Stimulated activated CD8-positive, alpha-beta memory T cell treated with anti-CD3 and anti-CD28 coated beads, Interleukin-7, amount 100 ng/mL, for 48 hours (primary cell): ENCODE measurements around the gene PSME4.

Experiments
- DNase-seq, 2 donors: peaks; one replicate each; pipeline ENCODE4 v3.0.0-alpha.2; 2020; ENCODE audit warnings: low read depth in 1 of 2; ENCODE audit errors: extremely low read depth in 1 of 2

Gene PSME4, protein sequence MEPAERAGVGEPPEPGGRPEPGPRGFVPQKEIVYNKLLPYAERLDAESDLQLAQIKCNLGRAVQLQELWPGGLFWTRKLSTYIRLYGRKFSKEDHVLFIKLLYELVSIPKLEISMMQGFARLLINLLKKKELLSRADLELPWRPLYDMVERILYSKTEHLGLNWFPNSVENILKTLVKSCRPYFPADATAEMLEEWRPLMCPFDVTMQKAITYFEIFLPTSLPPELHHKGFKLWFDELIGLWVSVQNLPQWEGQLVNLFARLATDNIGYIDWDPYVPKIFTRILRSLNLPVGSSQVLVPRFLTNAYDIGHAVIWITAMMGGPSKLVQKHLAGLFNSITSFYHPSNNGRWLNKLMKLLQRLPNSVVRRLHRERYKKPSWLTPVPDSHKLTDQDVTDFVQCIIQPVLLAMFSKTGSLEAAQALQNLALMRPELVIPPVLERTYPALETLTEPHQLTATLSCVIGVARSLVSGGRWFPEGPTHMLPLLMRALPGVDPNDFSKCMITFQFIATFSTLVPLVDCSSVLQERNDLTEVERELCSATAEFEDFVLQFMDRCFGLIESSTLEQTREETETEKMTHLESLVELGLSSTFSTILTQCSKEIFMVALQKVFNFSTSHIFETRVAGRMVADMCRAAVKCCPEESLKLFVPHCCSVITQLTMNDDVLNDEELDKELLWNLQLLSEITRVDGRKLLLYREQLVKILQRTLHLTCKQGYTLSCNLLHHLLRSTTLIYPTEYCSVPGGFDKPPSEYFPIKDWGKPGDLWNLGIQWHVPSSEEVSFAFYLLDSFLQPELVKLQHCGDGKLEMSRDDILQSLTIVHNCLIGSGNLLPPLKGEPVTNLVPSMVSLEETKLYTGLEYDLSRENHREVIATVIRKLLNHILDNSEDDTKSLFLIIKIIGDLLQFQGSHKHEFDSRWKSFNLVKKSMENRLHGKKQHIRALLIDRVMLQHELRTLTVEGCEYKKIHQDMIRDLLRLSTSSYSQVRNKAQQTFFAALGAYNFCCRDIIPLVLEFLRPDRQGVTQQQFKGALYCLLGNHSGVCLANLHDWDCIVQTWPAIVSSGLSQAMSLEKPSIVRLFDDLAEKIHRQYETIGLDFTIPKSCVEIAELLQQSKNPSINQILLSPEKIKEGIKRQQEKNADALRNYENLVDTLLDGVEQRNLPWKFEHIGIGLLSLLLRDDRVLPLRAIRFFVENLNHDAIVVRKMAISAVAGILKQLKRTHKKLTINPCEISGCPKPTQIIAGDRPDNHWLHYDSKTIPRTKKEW (N-terminal part only)

DNA sequence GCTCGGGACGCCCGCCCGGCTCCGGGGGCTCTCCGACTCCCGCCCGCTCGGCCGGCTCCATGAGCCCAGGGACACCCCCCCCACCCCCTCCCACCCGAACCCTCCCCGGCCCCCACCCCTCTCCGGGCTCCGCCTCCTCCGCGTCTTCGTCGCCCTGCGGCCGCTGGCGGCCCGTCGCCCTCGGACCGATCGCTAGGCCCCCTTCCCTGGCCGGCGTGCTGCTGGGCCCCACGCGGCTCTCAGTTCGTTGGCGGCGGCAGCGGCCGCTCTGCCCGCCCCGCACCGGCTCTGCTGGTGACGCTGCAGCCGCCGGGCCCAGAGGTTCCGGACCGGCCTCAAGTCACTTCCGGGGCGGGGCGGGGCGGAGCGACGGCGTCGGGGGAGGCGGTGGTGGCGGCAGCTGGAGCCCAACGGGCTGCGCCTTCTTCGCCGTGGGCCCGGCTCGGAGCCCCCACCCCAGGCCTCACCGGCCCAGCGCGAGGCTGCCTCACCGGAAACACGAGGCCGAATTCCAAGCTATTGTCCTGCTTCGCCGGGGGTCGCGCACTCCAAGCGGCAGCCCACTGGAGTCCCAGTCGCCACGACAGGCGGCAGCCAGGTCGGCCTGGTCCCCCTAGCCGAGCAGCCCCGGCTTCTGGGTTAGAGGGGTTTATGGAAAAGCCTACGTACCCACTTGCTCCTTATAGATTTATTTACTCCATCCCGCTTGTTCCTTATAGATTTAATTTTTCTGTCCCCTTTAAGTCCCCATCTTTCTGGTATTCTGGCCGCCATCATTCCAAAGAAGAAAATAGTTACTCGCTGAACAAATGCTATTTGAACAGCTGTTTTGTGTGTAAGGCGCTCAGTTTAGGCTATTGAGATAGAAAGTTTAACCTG is at the start of gene PSME4:
Gene PSME4 (minus strand): TSS at position 270 of the 879 bp plus-strand sequence. CDS start 209 bp downstream, at position 61.
- peak; percentile 86 to 91 for DNase-seq

DNA sequence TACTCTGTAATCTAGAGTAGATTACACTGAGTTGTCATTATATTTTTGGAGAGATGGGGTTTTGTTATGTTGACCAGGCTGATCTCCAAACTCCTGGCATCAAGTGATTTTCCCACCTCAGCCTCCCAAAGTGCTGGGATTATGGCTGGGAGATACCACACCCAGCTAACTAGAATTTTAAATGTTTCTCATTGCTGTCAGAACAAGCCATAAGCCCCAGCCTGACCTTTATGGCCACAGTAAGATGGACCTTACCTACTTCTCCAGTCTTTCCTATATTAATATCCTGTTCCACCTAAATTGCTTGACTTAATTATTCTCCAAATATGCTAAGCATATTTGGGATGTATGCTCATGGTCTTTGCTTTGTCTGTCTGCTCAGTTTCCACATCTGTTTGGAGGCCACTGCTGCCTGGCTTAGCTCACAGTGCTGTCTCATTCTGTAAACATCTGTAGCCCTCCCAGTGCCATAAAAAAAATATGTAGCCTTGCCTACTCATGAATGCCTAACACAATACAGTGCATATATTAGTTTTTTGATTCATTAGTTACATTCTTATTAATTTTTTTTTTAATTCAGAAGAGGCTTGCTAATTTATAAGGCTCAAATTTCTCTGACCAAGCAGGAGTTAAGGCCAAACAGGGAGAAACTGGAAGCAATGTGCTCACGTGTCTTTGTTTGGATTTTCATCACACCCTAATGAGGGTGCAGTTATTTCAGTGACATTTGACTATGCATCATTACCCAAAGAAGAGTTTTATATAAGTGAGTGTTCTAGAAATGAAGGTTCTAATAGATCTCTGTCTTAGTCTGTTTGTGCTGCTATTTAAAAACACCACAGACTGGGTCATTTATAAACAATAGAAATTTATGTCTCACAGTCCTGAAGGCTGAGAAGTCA is 45.3 kb upstream of the PSME4 start:
- DNase-seq: no peak

DNA sequence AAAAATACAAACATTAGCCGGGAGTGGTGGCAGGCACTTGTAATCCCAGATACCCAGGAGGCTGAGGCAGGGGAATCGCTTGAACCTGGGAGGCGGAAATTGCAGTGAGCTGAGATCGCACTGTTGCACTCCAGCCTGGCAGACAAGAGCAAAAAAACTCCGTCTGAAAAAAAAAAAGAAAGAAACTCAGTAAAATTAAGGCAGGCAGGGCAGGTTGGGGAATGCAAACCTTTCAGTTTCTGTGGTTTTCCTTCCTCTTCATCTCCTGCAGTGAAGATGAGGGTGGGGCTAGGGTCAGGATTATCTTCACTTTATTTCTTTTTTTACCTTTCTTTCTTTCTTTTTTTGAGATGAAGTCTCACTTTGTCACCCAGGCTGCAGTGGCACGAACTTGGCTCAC is 43.2 kb upstream of the PSME4 start:
- DNase-seq: no peak

DNA sequence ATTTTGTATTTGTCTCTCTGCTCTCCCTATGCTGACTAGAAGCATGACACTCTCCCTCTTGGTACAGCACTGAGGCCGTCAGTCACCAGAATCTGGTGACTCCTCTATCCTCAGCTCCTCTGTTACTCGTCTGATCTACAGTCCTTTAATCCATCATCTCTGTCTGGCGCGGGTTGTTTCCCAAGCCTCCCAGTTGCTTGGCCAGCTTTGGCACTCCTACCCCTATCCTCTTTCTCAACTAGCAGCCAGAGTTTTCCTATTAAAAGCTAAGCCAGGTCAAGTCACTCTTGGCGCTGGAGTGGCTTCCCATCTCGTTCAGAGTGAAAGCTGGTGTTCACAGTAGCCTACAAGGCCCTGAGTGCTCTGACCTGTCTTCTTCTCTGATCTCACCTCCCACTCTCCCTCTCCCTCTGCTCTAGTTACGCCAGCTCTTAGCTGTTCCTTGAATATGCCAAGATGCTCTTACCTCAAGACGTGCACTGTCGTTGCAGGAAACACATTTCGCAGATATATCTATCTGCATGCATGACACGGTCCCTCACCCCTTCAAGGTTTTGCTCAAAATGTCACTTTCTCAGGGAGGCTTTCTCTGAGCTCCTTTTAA is 41.8 kb upstream of the PSME4 start:
- DNase-seq: no peak

DNA sequence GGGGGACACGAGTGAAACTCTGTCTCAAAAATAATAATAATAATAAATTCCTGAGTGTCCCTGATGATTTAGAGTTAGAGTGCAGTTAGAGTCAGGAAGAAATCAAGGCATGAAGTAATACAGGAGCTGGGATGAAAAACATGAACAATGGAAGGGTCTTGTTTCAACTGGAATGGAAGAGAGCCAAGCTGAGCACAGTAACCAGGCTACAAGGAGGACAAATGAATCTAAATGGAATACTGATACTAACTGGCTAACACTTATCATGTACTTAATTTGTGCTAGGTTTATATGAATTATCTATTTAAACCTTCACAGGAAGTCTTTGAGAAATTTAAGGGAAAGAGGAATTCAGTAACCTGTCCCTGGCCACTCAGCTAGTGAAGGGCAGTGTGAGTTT is 38.8 kb upstream of the PSME4 start:
- DNase-seq: no peak

DNA sequence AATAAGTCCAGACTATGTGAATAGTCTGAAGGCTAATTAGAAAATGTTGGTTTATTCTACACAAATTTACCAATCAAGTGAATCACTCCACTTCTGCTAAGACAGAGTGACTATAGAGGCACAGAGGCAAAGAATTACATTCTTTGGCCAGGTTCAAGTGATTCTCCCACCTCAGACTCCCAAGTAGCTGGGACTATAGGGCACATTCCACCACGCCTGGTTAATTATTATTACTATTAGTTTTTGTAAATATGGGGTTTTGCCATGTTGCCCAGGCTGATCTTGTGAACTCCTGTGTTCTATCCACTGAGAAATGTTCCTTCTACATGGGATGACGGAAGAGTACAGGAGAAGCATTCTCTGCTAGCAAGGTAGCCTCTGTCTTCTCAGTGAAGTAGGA is 37.6 kb upstream of the PSME4 start:
- DNase-seq: no peak

DNA sequence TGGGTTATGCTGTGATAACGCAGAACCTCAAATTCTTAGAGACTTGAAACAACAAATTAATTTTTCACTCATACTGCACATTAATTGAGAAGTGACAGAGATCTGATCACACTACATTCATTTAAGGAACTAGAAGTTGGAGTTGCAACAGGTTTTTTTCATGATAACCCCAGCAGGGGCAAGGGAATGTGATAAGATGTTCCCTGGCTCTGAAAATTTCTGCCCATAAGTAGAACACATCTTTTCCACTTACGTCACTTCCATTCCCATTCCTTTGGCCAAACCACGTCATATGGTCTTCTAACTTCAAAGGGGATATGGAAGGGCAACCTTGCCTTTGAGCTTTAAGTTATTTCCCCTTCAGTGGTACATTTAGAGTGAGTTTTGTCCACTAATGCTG is 29.7 kb upstream of the PSME4 start:
- DNase-seq: no peak

DNA sequence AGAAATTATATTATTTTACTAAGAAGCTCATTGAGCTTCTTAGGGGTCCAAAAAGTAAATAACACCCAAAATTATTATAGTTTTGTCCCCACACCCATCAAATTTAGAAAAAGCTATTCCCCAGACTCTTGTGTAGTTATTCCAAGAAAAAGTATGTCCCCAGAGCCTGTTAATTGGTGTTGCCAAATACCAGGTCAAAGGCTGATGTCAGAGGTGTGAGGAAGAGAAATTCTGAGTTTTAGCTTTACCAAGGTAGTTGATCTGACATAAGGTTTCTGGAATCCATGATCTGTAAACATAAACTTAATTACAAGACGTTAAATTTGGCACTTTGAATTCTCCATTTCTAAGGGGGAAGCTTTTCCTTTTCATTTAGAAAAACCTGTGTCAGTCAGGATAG is 29.3 kb upstream of the PSME4 start:
- DNase-seq: no peak

DNA sequence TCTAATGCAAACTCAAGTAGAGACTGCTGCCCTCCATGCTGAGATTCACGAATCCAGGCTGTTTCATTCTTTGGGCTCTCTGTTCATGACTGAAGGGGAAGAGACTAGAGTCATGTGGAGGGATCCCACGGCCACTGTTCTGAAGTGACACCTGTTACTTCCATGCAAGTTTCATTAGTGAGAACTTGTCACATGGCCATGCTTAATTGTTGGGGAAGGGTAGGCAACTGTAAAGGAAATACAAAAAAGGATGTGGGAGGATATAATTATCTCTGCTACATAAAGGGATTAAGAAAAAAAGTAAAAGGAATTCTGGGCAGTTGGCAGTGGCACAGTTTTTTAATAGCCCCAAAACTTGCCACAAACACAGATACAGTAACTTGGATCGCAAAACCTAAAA is 28.0 kb upstream of the PSME4 start:
- no peak for DNase-seq

DNA sequence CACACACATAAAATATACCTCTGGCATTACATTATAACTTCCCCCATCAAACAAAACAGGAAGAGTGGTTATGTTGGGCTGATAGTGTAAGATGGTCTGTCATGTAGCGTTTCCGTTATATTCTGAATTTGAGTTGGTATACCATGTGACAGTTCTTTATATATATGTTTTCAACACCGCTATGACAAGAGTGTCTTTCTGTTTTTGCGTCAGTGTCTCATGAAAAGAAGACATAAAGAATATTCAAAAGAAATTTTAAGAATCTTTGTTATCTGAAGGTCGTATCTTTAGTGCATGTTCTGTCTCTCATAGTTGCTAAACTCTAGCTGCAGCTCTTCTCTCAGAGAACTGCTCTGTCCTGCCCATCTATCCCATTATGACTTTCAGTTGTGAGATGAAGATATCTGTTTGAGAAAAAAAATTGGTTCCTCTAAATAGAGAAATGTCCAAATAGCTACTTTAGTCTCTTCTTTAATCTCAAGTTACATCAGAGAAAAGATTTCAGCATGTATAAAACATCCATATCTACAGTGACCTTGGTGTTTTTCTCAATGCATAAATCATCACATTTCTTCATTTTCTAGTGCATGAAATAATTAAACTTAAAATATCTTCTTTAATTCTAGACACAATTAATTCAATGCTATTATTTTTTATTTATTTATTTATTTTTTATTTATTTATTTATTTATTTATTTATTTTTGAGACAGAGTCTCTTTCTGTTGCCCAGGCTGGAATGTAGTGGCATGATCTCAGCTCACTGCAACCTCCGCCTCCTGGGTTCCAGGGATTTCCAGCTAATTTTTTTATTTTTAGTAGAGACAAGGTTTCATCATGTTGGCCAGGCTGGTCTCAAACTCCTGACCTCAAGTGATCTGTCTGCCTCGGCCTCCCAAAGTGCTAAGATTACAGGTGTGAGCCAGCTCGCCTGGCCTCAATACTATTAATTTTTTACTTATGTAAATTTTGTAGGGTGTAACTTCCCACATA is 24.3 kb upstream of the PSME4 start:
- no peak for DNase-seq

DNA sequence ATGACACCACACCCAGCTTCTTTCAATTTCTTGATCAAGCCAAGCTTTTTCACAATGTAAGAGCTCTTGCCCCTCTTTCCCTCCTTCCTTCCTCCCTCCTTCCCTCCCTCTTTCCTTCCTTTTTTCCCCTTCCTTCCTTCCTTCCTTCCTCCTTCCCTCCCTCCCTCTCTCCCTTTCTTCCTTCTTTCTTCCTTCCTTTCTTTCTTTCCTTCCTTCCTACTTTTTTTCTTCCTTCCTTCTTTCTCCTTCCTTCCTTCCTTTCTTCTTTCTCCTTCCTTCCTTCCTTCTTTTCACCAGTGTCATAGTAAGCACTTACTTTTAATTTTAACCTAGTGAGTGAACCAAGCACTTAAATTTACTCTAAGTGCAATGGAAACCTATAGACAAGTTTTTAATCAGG is 21.2 kb upstream of the PSME4 start:
- no peak for DNase-seq

DNA sequence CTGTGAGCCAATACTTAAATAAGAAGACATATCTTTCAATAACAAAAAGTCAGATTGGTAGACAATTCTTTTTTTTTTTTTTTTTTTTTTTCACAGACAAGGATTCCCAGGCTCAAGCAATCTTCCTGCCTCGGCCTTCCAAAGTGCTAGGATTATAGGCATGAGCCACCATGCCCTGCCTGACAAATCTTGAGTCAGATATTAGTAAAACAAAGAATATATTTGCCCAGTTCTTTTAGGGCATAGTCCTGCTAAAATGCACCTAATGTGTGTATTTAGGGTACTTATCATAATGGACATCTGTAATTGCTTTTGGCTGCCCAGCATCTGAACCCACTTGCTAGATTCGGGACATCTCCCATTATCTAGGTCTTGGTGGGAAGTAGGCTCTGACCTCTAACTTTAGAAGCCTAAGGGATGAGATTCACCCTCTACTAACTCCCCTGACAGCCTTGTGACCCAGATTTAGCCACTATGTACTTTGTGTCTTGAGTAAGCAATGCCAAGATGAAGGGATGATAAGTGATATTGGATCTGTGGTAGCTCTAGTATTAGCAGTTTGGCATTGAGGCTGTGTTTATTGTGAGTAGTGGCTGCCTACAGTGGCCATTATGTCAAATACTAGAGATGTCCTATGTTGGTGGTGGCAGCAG is 18.5 kb upstream of the PSME4 start:
- no peak for DNase-seq

DNA sequence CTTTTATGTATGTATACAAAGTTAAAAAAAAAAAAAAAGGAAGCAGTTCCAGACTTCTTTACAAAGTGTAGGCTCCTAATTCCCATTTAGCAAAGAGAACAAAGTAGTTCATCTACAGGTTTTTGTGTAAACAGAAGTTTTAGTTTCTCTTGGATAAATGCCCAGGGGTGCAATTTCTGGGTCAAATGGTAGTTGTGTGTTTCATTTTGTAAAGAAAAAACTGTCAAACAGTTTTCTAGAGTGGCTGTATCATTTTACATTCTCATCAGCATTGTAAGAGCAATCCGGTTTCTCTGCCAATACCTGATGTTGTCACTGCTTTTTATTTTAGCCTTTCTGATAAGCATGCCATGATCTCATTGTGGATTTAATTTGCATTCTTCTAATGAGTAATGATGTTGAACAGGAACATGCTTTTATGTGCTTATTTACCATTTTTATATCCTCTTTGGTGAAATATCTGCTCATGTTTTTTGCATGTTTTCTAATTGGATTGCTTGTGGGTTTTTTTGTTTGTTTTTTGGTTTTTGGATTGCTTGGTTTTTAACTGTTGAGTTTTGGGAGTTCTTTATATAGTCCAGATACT is 16.6 kb upstream of the PSME4 start:
- no peak for DNase-seq

DNA sequence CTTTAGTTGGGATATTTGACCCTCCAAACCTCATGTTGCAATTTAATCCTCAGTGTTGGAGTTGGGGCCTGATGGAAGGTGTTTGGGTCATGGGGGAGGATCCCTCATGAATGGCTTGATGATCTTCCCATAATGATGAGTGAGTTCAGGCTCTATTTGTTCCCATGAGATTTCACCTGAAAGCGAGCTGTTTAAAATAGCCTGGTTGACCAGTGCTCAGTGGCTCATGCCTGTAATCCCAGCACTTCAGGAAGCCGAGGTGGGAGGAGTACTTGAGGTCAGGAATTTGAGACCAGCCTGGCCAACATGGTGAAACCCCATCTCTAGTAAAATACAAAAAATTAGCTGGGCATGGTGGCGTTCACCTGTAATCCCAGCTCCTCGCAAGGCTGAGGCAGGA is 14.9 kb upstream of the PSME4 start:
- no peak for DNase-seq

DNA sequence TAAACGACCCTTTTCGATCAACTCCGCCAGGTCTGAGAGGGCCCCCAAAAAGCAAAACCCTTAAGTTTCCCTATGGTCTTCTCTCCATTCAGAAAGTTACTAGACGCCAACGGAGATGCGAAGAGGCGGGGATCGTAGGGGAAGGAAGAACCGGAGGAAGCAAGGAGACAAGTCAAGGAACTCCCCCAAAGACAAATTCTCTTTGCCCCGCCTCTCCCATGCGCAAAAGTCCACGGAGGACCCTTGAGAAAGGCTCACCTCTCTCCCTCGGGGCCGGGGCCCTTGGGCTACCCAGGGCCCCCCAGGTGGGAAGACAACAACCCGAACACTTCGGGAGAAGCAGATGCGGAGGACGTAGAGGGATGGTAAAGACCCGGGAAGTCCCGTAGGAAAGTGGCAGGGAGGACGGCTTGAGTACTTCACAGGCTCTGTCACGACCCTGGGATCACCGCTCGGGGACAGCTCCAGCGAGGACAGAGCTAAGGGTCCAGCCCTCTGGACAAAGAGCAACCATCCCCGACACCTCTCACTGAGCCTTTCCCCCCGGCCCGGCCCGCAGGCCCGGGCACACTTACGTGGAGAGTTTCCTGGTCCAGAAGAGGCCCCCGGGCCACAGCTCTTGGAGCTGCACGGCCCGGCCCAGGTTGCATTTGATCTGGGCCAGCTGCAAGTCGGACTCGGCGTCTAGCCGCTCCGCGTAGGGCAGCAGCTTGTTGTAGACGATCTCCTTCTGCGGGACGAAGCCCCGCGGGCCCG is 647 bp downstream of the PSME4 start:
- no peak for DNase-seq
